ENCODE data around the gene PHF2.
"Not testable (repeated sequence)": the region's sequence is repeated elsewhere in the genome, so short reads cannot be mapped to it uniquely, and the experiment has no call there.

PHF2 gene

DNA sequence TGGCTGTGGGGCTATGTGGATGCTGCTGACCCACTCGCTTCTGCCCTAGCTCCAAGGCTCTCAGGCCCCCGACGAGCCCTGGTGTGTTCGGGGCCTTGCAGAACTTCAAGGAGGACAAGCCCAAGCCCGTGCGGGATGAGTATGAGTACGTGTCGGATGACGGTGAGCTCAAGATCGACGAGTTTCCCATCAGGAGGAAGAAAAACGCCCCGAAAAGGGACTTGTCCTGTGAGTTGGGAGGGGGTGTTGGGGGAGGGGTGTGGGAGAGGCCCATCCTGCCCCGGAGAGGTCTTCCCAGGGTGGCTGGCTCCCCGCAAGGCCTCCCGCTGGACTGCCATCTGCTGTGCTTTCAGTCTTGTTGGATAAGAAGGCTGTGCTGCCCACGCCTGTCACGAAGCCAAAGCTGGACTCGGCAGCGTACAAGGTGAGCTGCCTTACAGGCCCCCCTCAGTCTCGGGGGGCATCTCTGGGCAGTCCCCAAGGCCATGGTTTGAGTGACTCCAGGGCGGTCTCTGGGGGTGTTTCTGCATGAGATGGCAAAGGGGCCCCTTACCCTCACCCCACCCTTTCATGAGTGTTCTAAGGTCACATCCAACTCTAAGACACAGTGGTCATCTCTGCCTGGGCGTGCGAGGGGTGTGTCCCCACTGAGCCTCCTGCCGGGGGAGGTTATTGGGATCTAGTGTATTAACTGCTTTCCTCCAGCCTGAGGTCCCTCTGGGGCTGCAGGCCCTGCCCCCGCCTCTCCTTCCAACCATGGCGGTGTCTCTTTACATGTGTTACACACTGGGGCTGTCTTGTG lies 89.5 kb downstream of the PHF2 start:
- DNase-seq (ENCODE audit: low read depth in 2 of 2): no peak

GRCh38 chr9:93666439-93666784 lies 90.0 kb downstream of the PHF2 start:
- DNase-seq (ENCODE audit: low read depth in 2 of 2): not testable (repeated sequence)

- DNase-seq (ENCODE audit: low read depth in 2 of 2): no peak
Measured at GRCh38 chr9:93667006-93667405, 90.6 kb downstream of the PHF2 start.

- DNase-seq (ENCODE audit: low read depth in 2 of 2): no peak
Measured at GRCh38 chr9:93667627-93668026, 91.2 kb downstream of the PHF2 start.

- DNase-seq (ENCODE audit: low read depth in 2 of 2): no peak
Measured at GRCh38 chr9:93668261-93668871, 92.0 kb downstream of the PHF2 start.

- no peak for DNase-seq (ENCODE audit: low read depth in 2 of 2)
Measured at GRCh38 chr9:93669116-93669957, 93.0 kb downstream of the PHF2 start.

GRCh38 chr9:93669958-93670207 lies 93.5 kb downstream of the PHF2 start:
- no peak for DNase-seq (ENCODE audit: low read depth in 2 of 2)

GRCh38 chr9:93670208-93671019 lies 94.0 kb downstream of the PHF2 start:
- DNase-seq (ENCODE audit: low read depth in 2 of 2): no peak

DNA sequence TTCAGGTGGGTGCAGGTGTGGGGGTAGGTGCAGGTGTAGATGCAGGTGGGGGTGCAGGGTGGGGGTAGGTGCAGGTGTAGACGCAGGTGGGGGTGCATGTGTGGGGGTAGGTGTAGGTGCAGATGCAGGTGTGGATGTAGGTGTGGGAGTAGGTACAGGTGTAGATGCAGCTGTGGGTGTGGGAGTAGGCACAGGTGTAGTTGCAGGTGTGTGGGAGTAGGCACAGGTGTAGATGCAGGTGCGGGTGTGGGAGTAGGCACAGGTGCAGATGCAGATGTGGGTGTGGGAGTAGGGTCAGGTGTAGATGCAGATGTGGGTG lies 94.6 kb downstream of the PHF2 start:
- DNase-seq (ENCODE audit: low read depth in 2 of 2): no peak

DNA sequence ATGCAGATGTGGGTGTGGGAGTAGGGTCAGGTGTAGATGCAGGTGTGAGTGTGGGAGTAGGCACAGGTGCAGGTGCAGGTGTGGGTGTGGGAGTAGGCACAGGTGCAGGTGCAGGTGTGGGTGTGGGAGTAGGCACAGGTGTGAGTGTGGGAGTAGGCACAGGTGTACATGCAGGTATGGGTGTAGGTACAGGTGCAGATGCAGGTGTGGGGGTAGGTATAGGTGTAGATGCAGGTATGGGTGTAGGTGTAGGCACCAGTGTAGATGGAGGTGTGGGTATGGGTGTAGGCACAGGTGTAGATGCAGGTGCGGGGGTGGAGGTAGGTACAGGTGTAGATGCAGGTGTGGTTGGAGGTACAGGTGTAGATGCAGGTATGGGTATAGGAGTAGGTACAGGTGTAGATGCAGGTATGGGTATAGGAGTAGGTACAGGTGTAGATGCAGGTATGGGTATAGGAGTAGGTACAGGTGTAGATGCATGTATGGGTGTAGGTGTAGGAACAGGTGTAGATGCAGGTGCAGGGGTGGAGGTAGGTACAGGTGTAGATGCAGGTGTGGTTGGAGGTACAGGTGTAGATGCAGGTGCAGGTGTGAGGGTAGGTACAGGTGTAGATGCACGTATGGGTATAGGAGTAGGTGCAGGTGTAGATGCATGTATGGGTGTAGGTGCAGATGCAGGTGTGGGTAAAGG lies 96.1 kb downstream of the PHF2 start:
- not testable (repeated sequence) for DNase-seq (ENCODE audit: low read depth in 2 of 2)

DNA sequence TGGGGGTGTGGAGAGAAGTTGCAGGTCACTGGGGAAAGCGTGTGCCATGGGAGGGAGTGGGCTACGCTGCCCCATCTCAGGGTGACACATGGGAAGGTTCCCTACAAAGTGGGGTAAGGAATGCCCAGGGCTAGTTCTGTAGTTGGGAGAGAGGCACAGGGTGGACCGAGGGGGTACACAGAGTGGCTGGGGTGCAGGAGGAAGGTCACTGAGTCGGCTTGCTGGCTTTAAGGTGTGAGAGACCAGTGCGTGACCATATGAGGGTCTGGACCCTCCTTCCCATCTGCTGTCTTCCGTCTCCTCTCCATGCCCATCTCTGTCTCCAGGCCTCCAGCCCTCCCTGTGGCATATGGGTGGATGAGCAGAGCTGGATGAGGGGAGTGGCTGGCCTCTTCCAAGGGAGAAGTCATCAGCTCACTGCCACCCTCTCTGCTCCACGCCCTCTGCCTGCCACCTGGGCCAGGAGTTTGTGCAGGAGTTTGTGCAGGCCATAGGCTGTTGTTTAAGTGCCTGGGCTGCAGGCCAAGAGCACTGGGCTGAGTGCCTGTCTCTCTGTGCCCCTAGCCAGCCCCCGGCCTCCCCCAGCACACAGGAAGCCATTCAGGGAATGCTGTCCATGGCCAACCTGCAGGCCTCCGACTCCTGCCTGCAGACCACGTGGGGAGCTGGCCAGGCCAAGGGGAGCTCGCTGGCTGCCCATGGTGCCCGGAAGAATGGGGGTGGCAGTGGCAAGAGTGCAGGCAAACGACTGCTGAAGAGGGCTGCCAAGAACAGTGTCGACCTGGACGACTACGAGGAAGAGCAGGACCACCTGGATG lies 96.8 kb downstream of the PHF2 start:
- DNase-seq (ENCODE audit: low read depth in 2 of 2): no peak

- no peak for DNase-seq (ENCODE audit: low read depth in 2 of 2)
Measured at GRCh38 chr9:93673839-93674334, 97.5 kb downstream of the PHF2 start.

- no peak for DNase-seq (ENCODE audit: low read depth in 2 of 2)
Measured at GRCh38 chr9:93674580-93675335, 98.4 kb downstream of the PHF2 start.

GRCh38 chr9:93675336-93676150 lies 99.2 kb downstream of the PHF2 start:
- no peak for DNase-seq (ENCODE audit: low read depth in 2 of 2)

- no peak for DNase-seq (ENCODE audit: low read depth in 2 of 2)
Measured at GRCh38 chr9:93676310-93677047, 100.1 kb downstream of the PHF2 start.

DNA sequence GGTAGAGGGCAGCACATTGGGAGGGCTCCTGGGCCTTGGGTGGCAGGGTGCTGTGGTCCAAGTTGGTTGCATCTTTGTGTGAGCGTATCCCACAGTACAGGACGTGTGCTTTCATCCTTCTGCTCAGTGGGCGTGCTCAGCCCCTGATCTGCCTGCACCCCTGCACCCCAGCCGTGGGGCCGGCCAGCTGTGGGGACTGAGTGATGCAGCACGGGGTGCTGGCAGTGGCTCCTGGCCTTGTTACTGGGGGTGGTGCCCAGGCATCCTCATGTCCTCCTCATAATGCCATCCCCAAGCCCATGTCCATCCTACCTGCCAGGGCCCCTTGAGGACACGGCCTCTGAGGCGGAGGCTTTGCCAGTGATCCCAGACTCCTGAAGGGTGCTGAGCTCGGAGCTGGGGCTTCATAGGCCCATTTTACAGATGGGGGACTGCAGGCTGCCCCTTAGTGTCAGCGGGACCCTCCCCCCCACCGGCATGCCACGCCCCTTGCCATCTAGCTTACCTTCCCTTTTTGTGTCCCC lies 100.7 kb downstream of the PHF2 start:
- DNase-seq (ENCODE audit: low read depth in 2 of 2): no peak

DNA sequence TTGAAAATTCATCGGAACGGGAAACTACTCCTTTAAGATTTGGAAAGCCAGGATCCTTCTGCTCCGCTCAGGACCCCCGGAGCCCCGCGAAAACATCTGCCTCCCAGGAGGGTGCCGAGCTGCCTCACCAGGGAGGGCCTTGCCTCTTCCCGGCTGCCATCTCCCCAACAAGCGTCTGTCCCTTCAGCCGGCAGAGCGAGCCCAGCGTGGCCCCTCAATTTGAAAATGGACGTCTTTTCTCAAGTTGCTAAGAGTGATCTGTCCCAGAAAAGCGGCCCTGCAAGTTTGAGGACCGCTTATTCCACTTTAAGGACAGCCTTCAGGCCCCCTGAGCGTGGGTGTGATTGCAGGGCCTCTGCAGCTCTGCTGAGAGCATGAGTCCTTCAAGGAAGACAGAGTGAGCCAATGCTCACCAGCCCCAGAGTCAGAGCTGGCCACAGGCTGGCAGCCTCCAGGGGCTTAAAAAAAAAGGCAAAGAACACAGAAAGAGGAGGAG lies 101.3 kb downstream of the PHF2 start:
- no peak for DNase-seq (ENCODE audit: low read depth in 2 of 2)

Measured in activated CD8-positive, alpha-beta memory T cell treated with anti-CD3 and anti-CD28 coated beads for 4 hours (primary cell).